ENCODE measurements around the gene XPNPEP3.
"Not testable (repeated sequence)": the region's sequence is repeated elsewhere in the genome, so short reads cannot be mapped to it uniquely, and the experiment has no call there.

The XPNPEP3 gene

DNA sequence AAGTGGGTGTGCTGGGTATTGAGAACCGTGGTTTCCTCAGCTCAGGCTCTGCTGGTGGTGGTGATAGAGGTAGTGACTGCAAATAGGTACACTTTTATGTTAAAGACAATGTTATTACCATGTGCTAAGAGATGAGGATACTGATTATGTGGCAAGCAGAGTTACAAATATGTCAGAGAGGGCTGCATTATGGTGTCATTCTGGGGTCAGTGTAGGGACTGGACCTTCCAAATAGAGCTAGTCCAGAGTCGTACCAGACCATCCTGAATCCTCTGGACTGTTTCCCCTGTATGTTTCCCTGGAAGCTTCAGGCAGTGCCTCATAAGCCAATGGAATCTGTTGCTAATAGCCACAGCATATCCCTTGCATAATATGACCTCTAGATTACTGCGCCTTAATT lies 5.1 kb downstream of the XPNPEP3 start, which contains the start of gene DNAJB7:
TSS of gene DNAJB7 (minus strand) at position 101 of the 400 bp plus-strand sequence. CDS start 119 bp downstream, outside the sequence.
- no peak for DNase-seq

DNA sequence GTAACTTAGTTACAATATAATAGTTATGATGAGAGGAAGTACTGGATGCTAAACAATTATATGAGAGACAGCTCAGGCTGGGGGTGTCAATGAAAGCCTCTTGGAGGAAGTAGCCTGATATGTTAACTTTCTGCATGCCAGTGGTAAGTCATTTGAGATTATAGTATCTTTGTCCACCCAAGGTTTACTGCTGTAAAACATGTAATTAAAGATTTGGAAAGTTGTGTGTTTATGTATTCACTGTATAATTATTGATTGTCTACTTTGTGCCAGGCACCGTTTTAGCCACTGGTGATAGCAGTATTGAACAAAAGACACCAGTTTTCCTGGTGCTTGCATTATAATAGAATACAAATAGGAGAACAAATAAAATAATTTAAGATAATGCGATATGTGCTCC lies 5.6 kb downstream of the XPNPEP3 start:
- no peak for DNase-seq

DNA sequence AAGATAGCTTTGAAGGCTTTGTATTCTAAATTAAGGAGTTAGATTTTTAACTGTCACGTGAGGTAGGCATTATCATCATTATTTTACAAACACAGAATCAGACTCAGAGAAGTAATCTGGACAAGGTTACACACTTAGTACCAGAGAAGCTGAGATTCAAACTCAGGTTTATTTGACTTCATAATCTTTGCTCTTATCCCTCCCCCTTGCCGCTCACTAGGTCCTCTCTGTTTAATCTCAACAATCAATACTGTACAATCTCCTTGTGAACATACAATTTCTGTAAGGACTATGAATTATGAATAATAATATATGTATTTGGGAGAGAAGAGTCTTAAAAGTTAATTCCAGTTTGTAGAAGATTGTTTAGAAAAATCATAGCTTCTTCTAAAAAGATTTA lies 10.2 kb downstream of the XPNPEP3 start:
- no peak for DNase-seq

DNA sequence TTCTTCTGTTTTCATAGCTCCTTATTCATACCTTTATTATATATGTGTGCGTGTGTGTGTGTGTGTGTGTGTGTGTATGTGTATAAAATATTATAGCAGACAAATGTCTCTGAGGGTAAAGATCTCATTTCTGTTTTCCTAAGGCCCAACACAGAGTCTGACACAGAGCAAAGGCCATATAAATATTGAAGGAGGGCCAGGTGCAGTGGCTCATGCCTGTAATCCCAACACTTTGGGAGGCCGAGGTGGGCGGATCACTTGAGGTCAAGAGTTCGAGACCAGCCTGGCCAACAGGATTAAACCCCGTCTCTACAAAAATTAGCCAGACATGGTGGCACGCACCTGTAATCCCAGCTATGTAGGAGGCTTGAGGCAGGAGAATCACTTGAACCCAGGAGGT lies 11.4 kb downstream of the XPNPEP3 start:
- DNase-seq = not testable (repeated sequence)

DNA sequence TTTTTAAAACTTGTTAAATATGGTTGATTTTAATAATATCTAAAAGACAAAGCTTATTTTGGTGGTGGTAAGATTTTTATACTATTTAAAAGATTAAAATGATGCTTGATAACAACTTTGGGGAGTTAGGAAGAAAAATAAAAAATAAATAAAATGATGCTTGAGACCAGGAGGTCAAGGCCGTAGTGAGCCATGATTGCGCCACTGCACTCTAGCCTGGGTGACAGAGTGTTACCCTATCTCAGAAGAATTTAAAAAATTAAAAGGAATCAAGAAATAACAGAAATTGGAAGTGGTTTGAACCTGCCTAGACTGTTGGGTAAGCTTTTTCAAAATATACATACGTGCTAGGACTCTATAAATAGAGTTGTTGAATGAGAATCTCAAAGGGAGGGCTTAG lies 17.1 kb downstream of the XPNPEP3 start:
- no peak for DNase-seq

DNA sequence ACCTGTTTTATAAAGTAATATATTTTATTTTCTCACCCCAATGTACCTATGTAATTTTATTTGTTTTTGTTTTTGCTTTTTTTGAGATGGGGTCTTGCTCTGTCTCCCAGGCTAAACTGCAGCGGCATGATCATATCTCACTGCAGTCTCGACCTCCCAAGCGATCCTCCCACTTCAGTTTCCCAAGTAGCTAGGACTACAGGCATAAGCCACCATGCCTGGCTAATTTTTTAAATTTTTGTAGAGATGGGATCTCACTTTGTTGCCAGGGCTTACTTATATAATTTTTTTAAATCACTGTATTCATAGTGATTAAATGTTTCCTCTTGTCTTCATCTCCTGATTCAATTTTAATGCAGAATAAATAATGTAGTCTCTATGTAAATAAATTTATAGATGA lies 18.2 kb downstream of the XPNPEP3 start:
- DNase-seq = no peak

DNA sequence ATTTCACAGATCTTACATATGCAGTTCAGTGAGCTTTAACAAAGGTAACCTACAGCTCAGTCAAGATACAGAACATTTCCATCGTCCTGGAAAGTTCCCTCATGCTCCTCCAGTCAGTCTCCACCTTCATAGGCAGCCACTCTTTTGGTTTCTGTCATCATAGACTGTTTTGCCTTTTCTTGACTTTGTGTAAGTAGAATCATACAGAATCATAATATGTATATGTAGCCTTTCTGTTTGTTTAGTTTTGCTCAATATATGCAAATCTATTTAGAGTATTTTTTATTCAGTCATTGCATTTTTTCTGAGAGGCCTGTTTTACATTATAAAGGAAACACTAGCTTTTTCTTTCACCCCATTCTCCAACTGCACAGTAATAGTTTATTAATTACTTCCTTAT lies 20.0 kb downstream of the XPNPEP3 start:
- DNase-seq = no peak

DNA sequence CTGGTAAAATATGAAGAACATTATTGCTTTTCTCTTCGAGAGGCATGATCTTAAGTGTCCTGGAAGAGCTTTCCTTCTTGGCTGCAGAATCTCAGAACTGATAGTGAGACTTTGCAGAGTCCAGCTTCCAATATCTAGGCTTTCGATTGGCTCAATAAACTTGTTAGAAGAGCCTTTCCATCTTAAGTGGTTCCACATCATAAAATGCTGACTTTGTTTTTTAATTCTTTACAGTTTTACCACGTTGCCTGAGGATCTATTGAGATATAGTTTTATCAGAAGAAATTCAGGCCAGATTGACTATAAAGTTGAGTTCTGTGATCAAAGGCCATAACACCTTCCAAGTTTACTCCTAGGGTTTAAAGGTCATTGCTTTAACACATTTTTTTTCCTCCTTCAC lies 20.5 kb downstream of the XPNPEP3 start:
- DNase-seq = no peak

DNA sequence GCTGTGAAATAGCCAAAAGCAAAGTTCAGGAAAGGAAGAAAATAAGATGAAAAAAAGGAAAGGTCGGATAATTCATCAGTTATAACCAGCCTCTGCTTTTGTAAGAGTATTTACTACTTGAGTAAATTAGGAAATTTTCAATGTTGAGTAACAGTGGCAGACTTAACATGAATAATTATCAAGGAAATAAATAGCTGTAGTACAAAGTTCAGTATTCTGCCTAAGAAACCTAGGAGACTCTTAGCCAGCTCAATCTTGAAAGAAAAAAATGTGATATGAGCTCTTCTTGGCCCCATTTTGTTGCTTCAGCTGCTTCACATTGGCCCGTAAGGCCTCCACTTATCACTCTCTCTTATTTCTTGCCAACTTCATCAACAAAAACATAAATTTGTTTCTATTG lies 22.0 kb downstream of the XPNPEP3 start:
- DNase-seq = no peak

DNA sequence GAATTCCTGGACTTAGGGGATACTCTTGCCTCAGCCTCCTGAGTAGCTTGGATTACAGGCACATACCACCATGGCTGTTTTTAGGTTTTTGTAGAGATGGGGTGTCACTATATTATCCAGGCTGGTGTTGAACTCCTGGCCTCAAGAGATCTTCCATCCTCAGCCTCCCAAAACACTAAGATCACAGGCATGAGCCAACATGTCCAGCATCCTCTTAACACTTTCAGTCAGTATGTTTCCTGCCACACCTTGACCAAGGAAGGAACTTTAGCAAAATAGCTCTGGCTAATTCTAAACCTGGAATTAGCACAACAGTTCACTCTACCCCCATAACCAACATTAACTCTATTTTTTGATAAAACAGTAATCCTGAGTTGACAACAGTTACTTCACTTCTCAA lies 32.2 kb downstream of the XPNPEP3 start:
- no peak for DNase-seq

DNA sequence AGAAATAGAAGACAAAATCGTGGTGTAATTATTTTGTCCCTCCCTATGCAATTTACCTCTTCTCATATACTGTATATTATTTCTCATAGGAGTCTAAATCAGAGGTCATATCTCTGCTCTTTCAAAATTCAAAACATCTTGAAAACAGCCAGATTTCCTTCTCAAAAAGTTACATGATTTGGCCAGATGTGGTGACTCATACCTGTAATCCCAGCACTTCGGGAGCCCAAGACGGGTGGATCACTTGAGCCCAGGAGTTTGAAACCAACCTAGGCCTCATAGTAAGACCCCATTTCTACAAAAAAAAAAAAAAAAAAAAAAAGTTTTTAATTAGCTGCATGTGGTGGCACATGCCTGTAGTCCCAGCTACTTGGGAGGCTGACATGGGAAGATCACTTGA lies 33.9 kb downstream of the XPNPEP3 start:
- no peak for DNase-seq

DNA sequence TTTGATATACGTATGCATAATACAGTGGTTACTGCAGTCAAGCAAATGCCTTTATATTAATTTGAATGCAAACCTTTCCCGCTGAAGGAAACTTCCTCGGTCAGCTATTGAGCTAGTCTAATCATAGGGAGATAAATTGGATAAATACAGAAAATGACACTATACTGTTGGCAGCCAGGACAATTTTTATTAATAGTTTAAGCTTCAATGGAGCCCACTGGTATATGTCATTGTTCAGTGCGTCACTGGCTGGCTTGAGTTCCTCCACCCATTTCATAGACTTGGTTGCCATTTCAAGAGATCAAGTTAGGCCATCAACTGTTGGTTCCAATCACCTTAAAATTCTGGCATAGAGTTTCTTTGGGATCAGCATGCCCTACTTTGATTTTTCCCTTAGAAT lies 37.5 kb downstream of the XPNPEP3 start:
- DNase-seq = no peak

DNA sequence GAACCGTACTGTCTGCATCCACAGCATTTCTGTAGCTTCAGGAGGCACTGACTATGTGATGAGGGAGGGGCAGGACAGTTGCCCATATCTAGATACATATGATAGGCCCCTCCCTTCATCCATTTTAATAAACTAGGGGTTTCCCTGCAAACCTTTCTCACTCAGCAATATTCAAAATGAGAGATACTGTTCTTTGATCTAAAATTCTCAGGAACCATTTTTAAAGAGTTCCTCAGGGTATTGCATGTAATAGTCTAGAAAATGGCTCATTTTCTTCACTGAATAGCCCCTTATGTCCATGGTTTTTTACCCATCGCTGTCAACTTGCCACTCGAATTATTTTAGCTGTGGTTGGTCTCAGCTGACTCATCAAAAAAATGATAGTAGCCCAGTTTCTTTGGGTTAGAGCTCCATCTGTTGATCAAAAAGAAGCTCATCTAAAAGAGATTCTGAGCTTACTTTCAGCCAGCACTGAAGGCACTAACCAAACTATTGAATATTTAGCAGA lies 42.0 kb downstream of the XPNPEP3 start:
- DNase-seq = peak; percentile 11

DNA sequence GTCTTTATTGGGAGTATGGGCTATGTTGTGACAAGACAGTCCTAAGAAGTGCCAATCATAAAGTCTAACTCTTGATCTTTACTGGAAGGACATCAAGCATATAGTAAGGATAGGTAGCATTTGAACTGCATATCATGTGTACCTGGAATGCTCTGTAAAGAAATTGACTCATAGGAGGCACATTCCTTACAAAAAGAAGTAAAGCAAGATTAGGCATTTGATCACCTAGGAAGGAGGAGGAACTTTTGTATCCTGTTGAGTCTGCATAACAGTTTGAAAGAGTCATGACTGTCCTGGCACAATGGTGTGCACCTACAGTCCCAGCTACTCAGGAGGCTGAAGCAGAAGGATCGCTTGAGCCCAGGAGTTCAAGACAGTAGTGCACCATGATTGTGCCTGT lies 47.2 kb downstream of the XPNPEP3 start:
- no peak for DNase-seq

DNA sequence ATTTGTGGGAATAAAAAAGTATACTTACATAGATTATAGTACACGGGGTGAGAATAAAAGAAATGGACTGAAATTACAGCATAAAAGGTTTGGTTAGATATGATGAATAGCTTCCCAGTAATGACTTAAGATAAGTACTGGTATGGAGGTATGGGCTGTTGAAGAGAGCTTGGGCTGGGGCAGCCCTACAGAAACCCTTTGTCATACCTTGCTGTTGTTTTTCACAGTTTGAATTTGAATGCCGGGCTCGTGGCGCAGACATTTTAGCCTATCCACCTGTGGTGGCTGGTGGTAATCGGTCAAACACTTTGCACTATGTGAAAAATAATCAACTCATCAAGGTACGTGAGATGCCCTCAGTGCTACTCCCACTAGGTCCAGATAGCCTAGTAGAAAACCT lies 51.9 kb downstream of the XPNPEP3 start:
- DNase-seq = no peak

DNA sequence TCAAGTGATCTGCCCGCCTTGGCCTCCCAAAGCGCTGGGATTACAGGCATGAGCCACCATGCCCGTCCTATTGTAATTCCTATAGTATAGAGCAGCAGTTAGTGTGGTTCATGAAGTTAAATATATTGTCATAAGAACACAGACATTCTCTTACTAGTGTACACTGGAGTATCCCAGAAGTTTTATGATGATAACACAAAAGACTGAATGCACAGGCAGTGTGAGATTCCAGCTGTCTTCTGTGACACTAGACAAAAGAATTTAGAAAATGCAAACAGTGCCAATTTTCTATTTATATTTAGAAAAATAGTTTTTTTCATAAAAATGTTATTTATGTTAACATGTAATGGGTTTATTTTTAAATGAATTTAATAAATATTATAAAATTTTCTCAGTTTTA lies 54.8 kb downstream of the XPNPEP3 start:
- no peak for DNase-seq

DNA sequence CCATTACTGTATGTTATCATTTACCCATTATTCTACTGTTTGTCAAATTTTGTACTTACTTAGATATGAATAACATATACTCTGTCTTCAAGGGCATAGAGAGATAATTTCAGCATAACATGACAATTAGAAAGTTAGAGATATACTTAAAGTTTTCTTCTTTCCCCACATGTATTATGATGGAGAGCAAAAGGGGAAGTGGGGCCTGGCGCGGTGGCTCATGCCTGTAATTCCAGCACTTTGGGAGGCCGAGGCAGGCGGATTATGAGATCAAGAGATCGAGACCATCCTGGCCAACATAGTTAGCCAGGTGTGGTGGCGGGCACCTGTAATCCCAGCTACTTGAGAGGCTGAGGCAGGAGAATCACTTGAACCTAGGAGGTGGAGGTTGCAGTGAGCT lies 56.0 kb downstream of the XPNPEP3 start:
- not testable (repeated sequence) for DNase-seq

DNA sequence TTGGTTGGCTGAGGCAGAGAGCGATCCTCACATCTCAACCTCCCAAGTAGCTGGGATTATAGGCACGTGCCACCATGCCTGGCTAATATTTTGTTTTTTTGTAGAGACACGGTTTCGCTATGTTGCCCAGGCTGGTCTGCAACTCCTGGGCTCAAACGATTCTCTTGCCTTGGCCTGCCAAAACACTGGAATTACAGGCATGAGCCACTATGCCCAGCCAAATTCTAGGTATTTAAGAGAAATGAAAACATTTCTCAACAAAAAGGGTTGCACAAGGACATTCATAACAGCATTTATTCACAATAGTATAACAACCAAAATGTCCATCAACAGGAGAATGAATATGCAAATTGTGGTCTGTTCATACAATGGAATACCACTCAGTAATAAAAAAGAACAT lies 62.5 kb downstream of the XPNPEP3 start:
- DNase-seq = no peak

DNA sequence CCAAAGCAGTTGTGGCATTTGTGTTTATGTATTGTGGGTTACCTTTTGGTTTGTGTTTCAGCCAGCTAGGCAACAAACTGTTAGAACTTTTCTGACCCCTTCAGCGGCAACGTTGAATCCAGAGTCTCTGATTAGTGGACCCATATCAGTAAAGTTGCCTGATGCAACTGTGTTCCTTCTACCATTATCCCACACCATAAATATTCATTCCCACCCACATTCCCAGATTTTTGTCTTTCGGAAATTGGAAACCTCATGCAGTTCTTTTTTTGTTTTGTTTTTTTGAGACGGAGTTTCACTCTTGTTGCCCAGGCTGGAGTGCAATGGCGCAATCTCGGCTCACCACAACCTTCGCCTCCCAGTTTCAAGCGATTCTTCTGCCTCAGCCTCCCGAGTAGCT lies 63.6 kb downstream of the XPNPEP3 start:
- DNase-seq = no peak

DNA sequence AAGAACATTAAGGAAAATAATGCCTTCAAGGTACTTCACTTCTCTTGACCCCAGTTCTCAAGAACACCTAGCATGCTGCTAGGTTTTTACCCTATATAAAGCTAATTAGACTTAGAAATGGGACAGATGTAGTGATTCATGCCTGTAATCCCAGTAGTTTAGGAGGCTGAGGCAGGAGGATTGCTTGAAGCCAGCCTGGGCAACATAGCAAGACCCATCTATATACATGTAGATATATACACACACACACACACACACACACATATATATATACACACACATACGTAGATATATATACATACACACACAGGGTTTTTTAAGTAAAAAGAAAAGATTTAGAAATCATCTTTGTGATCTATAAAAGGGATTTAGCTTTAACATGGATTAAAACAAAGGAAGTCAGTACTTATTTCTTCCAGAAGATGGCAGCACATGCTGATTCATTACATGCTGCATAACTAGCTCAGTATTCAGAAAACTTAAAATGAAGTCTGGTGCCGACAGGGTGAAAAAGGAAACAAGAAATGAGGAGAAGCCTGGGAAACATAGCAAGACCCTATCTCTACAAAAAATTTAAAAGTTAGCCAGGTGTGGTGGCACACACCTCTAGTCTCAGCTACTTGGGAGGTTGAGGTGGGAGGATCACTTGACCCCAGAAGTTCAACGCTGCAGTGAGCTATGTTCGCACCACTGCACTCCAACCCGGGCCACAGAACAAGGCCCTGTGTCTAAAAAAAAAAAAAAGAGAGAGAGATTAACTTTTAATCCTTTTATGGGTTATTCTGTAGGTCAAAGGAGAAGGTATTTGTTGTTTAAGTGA lies 65.7 kb downstream of the XPNPEP3 start:
- peak; percentile 23 for DNase-seq

DNA sequence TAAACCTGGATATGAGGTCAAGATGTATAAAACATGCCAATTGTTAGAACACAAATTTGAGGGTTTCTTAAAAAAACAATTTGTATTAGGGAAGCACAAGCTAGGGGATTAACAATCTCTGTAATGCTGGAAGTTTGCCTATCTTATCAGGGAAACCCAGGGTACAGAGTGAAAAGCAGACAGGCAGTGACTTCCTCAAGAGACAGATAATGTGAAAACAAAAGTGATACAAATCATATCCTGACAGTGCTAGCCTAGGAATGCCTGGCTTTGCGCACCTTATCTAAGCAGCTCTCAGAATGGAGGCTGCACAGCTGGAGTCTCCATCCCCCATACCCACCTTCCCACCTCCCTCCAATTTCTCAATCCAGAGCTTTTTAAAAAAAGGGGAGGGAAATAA lies 71.7 kb downstream of the XPNPEP3 start:
- no peak for DNase-seq

DNA sequence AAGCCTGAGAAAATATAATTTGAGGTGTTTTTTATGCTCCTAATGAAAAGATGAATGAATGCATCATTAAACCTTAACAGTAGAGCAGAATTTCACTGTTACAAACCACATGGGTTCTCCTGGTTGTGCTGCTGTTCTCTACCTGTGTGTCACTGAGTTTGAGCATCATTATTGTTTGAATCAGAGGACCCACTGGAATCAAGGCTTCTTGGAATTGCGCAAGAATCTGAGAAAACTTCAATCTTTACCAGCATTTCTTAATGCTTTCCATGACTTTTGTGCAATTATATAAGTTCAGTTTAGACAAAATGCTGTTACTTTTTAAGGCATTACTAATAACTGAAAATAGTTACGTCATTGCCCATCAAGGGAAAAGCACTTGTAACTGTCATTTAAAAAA lies 75.4 kb downstream of the XPNPEP3 start:
- DNase-seq = no peak

DNA sequence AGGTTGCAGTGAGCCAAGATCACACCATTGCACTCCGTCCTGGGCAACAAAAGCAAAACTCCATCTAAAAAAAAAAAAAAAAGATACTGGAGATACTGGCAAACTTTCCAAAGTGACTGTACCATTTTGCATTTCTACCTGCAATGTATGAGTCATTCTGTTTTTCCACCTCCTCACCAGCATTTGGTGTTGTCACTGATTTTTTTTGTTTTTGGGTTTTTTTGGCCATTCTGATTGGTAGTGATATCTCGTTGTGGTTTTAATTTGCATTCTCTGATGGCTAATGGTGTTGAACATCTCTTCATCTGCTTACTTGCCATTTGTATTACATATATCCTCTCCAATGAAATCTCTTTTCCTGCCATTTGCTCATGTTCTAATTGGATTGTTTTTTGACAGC lies 82.3 kb downstream of the XPNPEP3 start:
- DNase-seq = no peak

DNA sequence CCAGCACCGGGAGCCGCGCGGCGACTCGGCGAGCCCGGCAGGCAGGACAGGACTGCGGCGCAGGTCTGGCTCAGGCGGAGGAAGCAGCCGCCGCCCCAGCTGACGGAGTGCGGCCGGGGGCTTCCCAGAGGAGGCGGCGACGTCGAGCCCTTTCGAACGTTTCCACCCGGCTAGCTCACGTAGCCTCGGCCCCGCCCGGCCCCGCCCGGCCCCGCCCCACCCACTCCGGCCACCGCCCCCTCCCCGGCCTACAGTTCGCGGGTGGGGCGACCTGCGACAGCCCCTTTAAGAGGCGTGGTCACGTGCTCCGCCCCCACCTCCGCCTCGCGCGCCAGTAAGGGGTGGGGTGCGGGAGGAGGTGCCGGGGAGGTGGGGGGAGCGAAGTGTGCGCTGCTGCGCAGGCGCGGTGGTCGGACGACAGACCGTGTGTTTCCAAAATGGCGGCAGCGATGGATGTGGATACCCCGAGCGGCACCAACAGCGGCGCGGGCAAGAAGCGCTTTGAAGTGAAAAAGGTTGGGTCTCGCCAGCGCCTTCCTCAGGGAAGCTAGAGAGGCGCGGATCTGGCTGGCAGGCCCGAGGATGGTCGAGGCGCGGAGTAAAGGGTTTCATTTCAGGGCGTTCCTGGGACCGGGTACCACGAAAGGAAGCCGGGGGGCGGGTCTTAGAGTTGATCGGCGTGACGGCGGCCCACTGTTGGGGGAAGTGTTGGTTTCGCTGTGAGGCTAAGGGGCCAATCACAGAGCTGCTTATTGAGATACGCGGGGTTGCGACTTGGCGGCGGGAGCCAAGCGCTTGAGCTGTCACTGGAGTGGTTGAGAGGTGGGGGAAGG lies 94.2 kb downstream of the XPNPEP3 start, which contains the start of gene RBX1:
TSS of gene RBX1 (plus strand) at position 417 of the 833 bp plus-strand sequence. CDS start at position 438, 21 bp downstream.
- peak; percentile 96 for DNase-seq

Measured in NCI-H1092 (cell line).